Large intestine (tissue), 3 donors: Measurements from ENCODE around the gene NHSL2. TPM values are rescaled to one million over a fixed set of nuclear protein-coding genes. Genes with fewer than 3 reads are reported as not detected.

Experiments used
- DNase-seq, 2 donors: peaks; one replicate each; pipeline versions ENCODE4 v3.0.0 to v3.0.0-alpha.2; 2013
- H3K27ac ChIP-seq: one replicate; pipeline ENCODE4 v1.5.1; 2013; ENCODE audit warnings: low read length
- H3K27me3 ChIP-seq: 2 replicates; pipeline ENCODE4 v1.6.1; 2013; ENCODE audit warnings: low read length; ENCODE audit not compliant: control insufficient read depth, insufficient read depth
- H3K36me3 ChIP-seq: 2 replicates; pipeline ENCODE4 v1.6.1; 2013; ENCODE audit warnings: low read length; ENCODE audit not compliant: control insufficient read depth, insufficient read depth
- H3K4me1 ChIP-seq: one replicate; pipeline ENCODE4 v1.6.1; 2013; ENCODE audit warnings: low read length; ENCODE audit not compliant: control insufficient read depth, insufficient read depth
- H3K4me3 ChIP-seq: one replicate; pipeline ENCODE4 v1.5.1; 2013; ENCODE audit warnings: low read length
- H3K9me3 ChIP-seq: one replicate; pipeline ENCODE4 v1.6.1; 2013; ENCODE audit warnings: mild to moderate bottlenecking, low read depth, low read length, moderate library complexity; ENCODE audit not compliant: control insufficient read depth
- WGBS: methylation state at CpG from one replicate; pipeline ENCODE4 v1.1.5; 2013; ENCODE audit warnings: low lambda C conversion rate; ENCODE audit not compliant: insufficient coverage; 5-methylcytosine and 5-hydroxymethylcytosine counted together
- polyA plus RNA-seq: library from polyadenylated mRNA; unstranded; fragments of 120-200 nt; gene quantifications from one replicate; pipeline ENCODE4 v1.2.1, GENCODE V29; 2013

NHSL2 gene
- polyA plus RNA-seq, 1 donor, result 3.3 TPM

DNA sequence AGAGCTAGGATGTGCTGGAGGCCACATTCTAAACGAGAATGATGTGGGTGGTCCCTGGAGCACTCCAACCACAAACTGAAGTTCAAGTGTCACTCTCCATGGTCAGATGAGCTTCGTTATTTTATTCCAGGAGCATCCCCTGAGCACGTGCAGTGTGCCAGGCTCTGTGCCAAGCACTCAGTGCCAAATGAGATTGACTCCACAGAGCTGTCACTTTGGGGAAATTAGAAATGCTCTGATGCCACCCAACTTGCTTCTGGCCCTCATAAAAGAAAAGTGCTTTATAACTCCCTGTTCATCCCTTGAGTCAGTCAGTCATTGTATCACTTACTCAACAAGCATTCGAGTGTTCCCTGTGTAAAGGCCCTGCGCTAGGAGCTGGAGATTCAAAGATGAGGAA lies 129.9 kb downstream of the NHSL2 start:
- no peak overlapping the region for H3K27ac ChIP-seq
- no peaks in the 10 kb centered on the region for H3K9me3 ChIP-seq
- no CpG with 5 or more reads among the region's 5 CpGs for WGBS
- DNase-seq, result no peak
- H3K27me3 ChIP-seq, result no peaks in the 10 kb centered on the region
- H3K36me3 ChIP-seq, result no peaks in the 10 kb centered on the region
- H3K4me3 ChIP-seq, result no peak overlapping the region
- H3K4me1 ChIP-seq, result no peaks in the 10 kb centered on the region

DNA sequence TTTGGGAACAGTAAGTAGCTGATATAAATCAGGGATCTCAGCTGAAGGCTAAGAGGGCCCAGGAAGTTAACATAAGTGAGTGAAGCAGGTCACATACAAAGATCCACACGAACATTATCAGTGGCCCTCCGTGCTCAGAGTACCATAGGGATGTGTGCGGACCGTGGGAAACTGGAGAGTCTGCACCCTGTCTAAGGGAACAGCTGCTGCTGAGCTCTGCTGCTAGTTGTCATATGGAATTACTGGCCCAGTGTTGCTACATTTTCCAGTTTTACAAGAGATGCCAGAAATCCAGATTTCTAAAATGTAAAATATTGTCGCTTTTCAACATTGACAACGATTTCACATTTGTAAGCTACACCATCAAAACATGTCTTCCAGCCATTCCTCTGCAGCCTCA lies 130.5 kb downstream of the NHSL2 start:
- H3K27me3 ChIP-seq, result no peaks in the 10 kb centered on the region
- no peaks in the 10 kb centered on the region for H3K36me3 ChIP-seq
- DNase-seq, result no peak
- no CpG with 5 or more reads among the region's 6 CpGs for WGBS
- H3K27ac ChIP-seq, result no peak overlapping the region
- H3K4me3 ChIP-seq, result no peak overlapping the region
- no peaks in the 10 kb centered on the region for H3K9me3 ChIP-seq
- no peaks in the 10 kb centered on the region for H3K4me1 ChIP-seq

DNA sequence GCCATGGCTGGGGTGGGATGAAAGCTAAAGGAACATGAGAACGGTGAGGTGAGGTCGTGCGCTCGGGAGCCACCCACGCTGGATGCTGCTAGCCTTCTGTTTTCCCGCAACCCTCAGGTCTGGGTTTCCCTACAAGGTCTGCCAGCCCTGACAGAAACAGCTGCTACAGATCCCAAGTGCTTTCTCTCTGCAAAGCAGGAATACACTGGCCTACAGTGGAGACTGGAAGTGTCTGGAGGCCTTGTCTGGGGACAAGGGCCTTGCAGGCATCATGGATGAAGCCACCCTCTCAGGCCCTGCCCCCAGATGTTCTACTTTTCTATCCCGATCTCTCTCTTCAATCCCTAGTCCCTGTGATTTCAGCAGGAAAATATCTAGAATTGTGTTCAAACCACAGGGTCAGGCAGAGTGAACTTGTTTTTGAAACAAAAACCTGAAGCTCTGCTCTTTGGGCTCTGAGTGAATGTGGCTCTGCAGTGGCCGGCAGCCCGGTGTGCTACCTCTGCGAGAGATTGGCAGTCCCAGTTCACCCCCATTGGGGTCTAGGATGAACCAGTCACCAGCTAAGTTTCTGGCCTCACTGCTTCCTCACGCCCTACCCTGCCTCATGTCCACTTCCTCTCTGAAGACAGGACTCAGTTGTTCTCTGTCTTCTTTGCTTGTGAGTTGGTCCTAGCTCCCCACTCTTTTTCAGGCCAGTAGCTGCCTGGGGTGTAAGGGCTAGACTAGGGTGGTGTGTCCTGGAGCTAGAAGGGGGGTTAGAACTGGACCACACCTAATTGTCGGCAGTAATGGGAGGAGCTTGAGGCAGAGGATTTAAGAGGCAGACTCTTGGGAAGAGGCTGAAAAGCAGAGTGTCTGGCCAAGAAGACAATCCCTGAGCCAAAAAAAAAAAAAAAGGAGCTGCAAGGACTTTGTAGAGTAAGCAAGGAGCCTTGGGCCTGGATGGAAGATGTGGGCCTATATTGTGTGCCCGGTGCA lies 131.5 kb downstream of the NHSL2 start:
- Histone ChIP-seq H3K27ac (no peak overlapping the region), H3K9me3 (no peaks in the 10 kb centered on the region), H3K36me3 (no peaks in the 10 kb centered on the region), H3K4me1 (no peaks in the 10 kb centered on the region), H3K27me3 (no peaks in the 10 kb centered on the region), H3K4me3 (no peak overlapping the region)
- no peak for DNase-seq
- WGBS, result no CpG with 5 or more reads among the region's 13 CpGs

DNA sequence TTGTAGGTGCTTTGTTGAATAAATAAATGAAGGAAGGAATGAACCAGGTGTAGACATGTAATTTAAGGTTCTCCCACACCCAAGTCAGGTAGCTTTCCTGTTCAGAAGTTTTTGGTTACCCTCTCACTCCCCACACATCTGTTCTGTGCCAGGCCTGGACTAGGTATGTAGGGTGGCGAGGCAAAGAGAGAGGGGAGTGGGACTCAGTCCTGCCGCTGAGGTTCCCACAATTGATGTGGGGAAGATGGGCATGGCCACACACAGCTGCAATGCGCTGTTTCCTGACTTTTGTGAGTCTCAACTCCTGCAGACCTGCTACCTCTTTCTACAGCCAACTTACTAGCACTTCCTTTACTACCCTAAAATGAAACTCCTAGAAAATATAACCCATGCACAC lies 132.2 kb downstream of the NHSL2 start:
- Histone ChIP-seq H3K27me3 (no peaks in the 10 kb centered on the region), H3K4me3 (no peak overlapping the region), H3K4me1 (no peaks in the 10 kb centered on the region), H3K27ac (no peak overlapping the region), H3K9me3 (no peaks in the 10 kb centered on the region), H3K36me3 (no peaks in the 10 kb centered on the region)
- DNase-seq, result no peak
- WGBS, result no CpG with 5 or more reads among the region's 3 CpGs

DNA sequence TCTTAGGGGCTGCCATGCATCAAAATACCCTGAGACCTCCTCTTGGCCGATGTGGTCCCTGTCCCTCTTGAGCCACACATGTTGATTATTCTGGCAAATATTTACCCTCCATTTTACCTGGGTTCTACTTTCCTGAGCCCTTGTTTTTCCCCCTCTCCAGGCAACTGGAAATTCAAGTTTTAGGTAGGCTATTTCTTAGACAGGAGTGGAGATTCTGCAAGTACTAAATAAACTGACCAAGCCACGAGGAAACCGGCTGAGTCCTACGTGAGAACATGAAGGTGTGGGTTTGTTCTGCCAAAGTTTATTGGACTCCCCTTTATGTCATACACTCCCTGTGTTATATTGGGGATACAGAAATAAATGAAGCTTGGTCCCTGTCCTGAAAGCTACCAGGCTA lies 133.0 kb downstream of the NHSL2 start:
- Histone ChIP-seq H3K4me3 (no peak overlapping the region), H3K9me3 (no peaks in the 10 kb centered on the region), H3K27ac (no peak overlapping the region), H3K4me1 (peaks cover 4% of the 10 kb centered on the region), H3K36me3 (no peaks in the 10 kb centered on the region), H3K27me3 (no peaks in the 10 kb centered on the region)
- DNase-seq, result no peak
- no CpG with 5 or more reads among the region's 4 CpGs for WGBS

DNA sequence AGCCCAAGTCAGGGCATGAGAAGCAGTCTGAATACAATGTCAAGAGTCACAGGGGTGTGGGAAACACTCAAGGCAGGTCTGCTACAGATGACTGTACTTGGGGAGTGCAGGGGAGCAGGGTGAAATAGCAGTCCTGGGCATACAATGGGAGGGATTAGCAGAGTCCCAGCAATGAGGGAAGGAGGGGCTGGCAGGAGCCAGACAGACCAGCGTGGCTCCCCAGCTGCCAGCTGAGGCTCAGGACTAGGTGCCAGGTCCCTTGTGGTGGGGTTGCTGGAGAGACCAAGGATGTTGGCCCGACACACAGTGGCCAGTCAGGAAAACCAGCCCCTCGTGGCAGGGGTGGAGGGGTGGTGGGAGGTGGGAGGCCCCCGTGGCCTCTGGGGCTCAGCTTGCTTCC lies 134.5 kb downstream of the NHSL2 start:
- WGBS, result no CpG with 5 or more reads among the region's 4 CpGs
- no peak overlapping the region for H3K27ac ChIP-seq
- no peaks in the 10 kb centered on the region for H3K9me3 ChIP-seq
- no peak overlapping the region for H3K4me3 ChIP-seq
- H3K4me1 ChIP-seq, result peaks cover 7% of the 10 kb centered on the region
- H3K27me3 ChIP-seq, result no peaks in the 10 kb centered on the region
- no peaks in the 10 kb centered on the region for H3K36me3 ChIP-seq
- DNase-seq, result no peak

DNA sequence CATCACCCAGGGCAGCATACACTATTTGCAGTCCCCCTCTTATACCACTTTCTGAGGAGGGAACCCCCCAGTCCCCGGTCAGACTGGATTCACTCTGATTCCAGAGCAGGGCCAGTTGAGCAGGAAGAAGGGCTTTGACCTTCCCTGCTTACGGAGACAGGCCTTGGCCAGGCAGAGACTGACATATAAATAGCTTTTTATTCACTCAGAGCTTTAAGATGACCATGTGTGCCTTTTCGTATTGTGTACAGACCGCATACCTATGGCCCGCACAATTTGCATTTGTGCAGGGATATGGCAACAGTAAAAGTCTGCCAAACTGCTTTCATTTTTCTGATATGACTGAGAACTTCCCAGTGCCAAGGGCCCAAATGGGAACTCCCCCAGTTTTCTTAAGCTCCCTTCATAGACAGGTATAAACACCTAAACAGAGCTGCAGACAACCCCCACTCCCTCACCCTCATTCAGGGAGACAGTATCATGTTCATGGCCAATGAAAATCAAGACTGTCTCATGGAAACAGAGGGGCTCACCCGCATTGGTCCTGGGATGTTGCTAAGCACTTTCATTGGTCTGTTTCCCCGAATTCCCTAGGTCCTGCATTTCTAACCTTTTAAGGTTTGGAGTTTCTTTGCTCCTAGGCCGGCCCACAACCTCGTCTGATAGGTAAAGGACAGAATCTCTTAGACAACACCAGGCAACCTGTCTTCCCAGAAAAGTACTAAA lies 135.1 kb downstream of the NHSL2 start:
- WGBS, result no CpG with 5 or more reads among the region's 9 CpGs
- H3K27ac ChIP-seq, result peak overlapping the region; percentile 43
- DNase-seq, result peak in 1 of 2 donors; percentile 9
- no peaks in the 10 kb centered on the region for H3K9me3 ChIP-seq
- peaks cover 7% of the 10 kb centered on the region for H3K4me1 ChIP-seq
- no peaks in the 10 kb centered on the region for H3K36me3 ChIP-seq
- no peak overlapping the region for H3K4me3 ChIP-seq
- H3K27me3 ChIP-seq, result no peaks in the 10 kb centered on the region

DNA sequence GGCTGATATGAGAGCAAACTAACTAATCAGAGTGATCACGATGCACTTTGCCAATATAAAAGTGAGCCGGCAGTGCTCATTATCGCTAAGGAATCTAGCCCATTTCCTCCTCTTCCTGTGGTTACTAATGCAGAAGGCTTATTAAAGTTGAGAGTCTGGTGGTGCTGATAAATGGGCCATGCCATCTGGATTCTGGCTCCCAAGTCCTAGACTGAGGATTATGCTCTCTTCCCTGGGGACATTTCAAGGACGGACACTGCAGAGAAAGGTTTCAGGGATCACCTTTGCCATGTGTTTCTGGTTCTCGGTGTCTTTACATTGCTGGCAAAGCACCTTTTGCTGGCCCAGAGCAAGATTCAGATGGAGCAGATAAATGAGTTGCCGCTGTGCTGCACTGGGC lies 135.8 kb downstream of the NHSL2 start:
- peak overlapping the region; percentile 43 for H3K27ac ChIP-seq
- no peaks in the 10 kb centered on the region for H3K27me3 ChIP-seq
- no peaks in the 10 kb centered on the region for H3K9me3 ChIP-seq
- no CpG with 5 or more reads among the region's 6 CpGs for WGBS
- H3K4me3 ChIP-seq, result no peak overlapping the region
- no peak for DNase-seq
- H3K36me3 ChIP-seq, result no peaks in the 10 kb centered on the region
- peaks cover 7% of the 10 kb centered on the region for H3K4me1 ChIP-seq

DNA sequence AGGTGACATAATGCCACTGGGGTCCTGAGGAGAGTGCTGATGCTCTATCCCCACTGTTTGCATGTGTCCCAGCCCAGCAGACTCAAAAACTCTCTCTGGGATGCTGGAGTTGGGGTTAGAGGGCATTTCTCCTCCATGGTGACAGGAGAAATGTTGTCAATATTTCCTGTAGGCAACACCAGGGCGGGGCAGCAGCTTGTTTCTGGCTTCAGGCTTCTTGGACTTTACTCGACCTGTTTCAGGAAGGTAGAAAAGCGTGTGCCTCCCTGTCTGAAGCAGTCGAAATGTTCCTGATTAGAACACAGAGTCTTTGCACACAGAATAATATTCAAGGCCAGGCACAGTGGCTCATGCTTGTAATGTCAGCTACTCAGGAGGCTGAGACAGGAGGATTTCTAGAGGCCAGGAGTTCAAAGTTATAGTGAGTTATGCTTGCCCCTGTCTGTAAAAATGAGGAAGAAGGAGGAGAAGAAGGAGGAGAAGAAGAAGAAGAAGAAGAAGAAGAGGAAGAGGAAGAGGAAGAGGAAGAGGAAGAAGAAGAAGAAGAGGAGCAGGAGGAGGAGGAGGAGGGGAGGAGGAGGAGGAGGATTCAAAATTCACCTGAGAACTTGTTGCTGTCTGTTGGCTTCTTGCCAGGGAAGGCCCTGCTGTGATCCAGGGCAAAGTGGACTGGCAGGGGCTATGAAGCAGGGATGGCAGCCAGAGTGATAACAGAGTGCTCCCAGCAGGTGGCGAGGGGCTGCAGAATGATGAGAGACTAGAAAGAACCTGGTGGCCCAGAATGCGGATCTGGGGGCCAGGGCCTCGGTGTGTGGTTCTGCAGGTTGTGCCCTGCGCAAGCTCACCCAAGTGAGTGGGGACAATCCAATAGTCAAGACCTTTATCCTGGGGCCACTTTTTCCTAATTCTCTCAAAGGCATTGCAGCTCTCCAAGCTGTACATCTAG lies 138.1 kb downstream of the NHSL2 start:
- Histone ChIP-seq H3K27ac (peak overlapping the region; percentile 55), H3K9me3 (no peaks in the 10 kb centered on the region), H3K36me3 (no peaks in the 10 kb centered on the region), H3K27me3 (no peaks in the 10 kb centered on the region), H3K4me1 (peaks cover 7% of the 10 kb centered on the region), H3K4me3 (no peak overlapping the region)
- WGBS, result no CpG with 5 or more reads among the region's 8 CpGs
- DNase-seq, result peak; percentile 65 to 84

DNA sequence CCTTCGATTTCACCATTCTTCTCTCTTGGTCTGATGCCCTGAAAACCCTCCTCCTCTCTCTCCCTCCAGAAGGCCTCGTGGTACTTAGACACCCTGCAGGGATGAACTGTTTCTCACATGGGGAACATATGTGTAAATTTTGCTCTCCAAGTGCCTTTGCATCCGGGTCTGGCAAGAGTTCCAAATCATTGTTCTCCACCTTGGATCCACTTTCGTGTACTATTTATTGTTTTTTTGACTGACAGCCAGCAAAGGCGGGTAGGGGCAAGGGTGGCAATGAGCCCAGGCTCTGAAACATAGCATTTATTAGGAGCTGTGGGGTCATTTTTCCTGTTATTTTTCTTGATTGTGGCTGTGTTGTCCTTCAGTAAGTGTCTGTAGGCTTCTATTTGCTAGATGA lies 139.4 kb downstream of the NHSL2 start:
- Histone ChIP-seq H3K4me3 (no peak overlapping the region), H3K27ac (no peak overlapping the region), H3K27me3 (no peaks in the 10 kb centered on the region), H3K4me1 (peaks cover 7% of the 10 kb centered on the region), H3K36me3 (no peaks in the 10 kb centered on the region), H3K9me3 (no peaks in the 10 kb centered on the region)
- DNase-seq, result no peak
- WGBS, result no CpG with 5 or more reads among the region's 5 CpGs
